GM18870 (cell line): Measurements from ENCODE around the gene MYRIP.

Experiments
- ATAC-seq: cut with Tn5 transposase; IDR thresholded peaks from one replicate; pipeline ENCODE4 v1.9.1; 2021; ENCODE audit warnings: moderate library complexity; ENCODE audit not compliant: unreplicated experiment

Gene MYRIP

DNA sequence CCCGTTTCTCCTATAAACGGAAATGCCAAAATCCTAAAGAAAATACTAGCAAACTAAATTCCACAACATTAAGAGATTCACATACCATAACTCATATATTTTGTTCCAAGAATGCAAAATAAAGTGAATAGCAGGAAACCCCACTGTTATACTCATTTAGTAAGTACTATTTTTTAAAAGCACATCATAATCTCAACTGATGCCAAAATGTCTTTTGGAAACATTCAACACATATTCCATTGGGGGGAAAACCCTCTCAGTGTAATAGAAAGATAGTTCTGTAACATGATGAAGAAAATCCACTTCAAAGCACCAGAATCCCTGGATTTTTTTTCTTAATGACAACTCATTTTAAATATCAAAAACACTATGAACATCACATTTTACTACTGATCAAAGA, 407.1 kb downstream of the MYRIP start:
- no peak for ATAC-seq

DNA sequence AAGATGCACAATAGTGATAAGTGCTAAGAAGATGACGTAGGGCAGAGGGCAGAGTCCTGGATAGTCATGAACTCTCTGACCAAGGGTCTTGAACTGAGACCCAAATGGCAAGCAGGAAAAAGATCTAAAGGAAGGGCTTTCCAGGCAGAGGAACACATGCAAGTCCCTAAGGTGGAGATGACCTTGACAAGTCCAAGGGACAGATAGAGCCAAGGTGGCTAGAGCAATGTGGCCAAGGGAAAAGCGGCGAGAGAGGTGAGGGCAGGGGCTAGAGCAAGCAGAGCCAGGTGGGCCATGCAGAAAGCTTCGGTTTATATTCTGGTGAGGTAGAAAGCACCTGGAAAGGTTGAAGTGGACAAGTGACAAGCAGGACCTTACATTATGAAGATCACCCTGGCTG, 414.4 kb downstream of the MYRIP start:
- no peak for ATAC-seq

DNA sequence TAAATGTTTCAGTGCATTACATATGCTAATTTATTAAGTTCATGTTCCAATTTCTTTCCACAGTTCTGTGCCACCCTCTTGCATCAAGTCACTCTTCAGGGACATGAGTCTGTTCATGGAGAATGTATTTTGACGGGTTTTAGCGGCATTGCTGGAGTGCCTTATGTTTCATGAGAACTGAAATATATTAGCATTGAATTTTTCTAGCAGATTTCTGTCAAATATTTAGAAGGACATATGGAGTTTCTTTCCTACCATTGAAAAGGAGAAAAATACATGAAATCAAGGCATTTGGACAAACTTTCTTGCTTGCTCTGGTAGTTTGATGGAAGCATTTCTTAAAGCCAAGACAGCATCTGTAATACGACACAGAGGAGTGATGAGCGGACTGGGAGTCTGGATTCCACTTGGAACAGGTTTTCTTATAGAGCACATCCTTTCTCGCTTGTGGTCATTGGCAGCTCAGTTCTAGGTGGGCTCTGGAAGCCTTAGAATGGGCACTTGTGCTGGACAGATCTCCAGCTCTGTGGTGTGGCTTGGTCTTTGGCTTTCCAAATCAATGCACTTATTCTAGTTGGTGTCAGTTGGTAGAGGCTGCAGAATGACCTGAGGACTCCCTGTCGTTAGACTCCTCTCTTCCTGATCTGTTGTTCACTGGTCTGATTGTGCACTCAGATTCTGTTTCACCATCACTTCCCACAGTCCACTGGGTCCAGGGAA, 415.5 kb downstream of the MYRIP start:
- no peak for ATAC-seq

- no peak for ATAC-seq
These were observed 417.2 kb downstream of the MYRIP start for GRCh38 chr3:40226636-40227035.

DNA sequence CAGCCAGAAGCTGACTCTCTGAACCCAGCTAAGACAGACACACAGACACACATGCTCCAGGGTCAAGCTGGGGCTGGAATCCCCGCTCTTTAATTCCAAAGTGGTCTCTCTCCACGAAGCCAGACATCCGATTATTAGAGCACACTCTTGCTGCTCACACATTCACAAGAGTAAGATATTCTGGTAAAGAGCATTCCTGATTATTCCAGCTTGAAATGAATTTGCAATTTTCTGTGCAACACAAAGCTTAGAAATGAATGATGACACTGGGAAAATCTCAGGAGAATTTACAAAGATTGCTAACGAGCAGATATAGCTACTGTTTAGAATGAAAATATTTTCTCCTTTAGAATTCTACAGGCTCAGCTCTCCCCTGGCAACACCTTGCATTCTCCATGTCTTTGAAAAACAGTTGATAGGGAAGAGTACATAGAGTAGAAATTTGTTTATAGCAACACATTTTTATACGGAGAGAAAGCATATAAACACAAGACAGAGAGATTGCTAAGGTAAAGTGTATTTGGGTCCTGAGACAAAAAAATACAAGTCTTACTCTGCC, 419.5 kb downstream of the MYRIP start:
- ATAC-seq = no peak

DNA sequence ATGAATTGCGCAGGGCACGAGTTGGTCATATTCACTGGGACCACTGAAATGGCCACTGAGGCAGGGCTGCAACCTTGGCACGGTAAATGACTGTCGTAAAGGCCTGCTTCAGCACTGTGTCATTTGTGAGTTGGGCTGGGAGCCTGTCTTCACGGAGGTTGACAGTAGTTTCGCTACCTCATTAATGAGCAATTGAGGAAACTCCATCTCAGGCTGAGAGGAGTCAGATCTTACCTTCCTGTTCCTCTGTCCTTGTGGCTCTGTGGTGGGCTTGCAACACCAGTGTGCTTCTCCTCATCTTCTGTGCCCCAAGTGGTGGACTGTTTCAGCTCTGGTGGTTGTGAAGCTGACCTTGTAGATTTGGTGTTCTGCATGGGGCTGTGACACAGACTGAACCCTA, 420.0 kb downstream of the MYRIP start:
- no peak for ATAC-seq

DNA sequence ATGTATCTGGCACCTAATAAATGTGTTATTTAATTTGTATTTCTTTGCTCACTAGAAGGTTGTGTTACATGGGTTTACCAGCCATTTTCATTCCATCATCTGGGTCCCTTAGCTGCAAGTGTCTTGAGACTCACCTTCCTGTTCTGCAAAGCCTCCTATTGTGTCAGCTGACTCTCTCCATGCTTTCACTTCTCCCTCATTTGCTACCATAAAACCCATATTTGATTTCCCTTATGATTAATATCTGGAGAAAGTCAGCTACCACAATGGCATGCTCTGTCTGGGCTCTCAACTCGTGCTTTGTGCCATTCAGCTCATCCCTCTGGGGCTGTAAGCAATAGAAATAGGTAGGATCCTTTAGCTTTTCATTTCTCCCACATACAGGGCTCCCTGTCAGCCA, 420.6 kb downstream of the MYRIP start:
- ATAC-seq = no peak

- ATAC-seq = no peak
These were observed 421.0 kb downstream of the MYRIP start for GRCh38 chr3:40230382-40230781.

GRCh38 chr3:40232626-40233025, 423.2 kb downstream of the MYRIP start:
- ATAC-seq = no peak

GRCh38 chr3:40237159-40237558, 427.8 kb downstream of the MYRIP start:
- no peak for ATAC-seq

GRCh38 chr3:40237889-40238571, 428.6 kb downstream of the MYRIP start:
- ATAC-seq = no peak

- ATAC-seq = no peak
These were observed 431.5 kb downstream of the MYRIP start for GRCh38 chr3:40240921-40241320.

DNA sequence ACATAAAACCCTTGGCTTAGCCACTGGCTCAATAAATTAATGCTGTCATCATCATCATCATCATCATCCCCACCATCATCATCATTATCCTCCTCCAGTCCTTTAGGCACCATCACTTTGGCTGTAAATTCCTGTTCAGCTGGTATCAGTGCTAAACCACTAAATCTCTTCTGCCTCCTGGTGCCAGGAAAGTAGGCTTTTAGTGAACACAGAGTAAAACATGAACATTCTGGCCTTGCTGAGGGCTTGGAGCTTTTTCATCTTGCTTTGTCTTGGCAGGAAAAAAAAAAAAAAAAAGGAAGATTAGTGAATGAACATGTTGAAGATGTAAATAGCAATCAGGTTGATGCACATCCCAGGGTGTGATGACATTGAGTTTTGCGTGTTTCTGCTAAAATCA, 432.8 kb downstream of the MYRIP start:
- ATAC-seq = no peak

DNA sequence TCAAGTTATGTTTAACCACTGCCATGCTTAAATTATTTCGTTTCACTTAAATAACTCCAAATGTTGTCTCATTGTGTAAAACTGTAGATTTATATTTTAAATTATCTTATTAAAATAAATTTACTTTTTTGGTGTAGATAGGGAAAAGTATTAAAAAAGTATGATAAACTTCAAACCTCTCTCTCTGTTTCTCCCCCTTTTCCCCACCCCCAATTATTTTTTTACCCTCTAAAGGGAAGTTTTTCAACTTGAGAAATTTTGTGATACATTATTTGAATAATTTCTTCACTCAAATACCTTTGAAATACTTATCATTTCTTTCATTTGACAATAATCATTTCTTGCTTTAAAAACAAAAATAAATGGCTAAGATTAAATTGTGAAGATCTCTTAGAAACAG, 433.2 kb downstream of the MYRIP start:
- ATAC-seq = no peak

DNA sequence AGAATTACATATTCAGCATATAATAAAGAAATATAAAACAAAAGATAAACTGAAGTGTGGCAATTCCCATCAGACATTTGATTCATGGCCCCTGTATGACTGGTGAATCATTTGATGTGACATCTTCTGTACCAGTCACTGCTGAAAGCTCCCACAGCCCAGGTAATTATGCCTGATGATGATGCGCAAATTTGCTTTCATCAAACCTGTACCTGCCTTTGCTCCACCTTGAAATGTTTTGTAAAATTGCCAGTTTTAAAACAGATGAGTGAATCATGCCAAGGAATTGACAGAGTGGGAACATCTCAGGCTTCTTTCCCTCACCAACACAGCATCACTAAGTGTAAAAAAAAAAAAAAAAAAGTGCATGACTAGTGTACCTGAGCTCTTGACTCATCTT, 433.6 kb downstream of the MYRIP start:
- no peak for ATAC-seq

GRCh38 chr3:40247714-40248454, 438.5 kb downstream of the MYRIP start:
- ATAC-seq = no peak

GRCh38 chr3:40248591-40248990, 439.2 kb downstream of the MYRIP start:
- no peak for ATAC-seq

DNA sequence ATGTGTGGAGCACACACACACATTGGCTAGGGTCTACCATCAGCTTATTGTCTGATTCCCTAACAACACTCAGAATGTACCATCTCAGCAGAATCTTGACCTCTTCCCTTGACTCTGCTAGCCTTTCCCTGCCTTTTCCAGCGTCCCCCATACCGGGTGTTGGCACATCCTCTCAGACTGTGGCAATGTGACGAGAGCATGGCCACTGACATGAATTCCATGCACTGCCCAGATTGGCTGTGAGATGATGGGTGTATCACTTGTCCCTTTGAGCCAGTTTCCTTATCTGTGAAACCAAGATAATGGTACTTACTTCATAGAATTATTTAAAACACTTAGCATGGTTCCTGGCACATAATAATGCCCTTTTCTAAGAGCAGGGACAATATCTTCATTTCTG, 439.8 kb downstream of the MYRIP start:
- no peak for ATAC-seq

- ATAC-seq = no peak
These were observed 445.1 kb downstream of the MYRIP start for GRCh38 chr3:40254491-40254890.

- ATAC-seq = no peak
These were observed 445.5 kb downstream of the MYRIP start for GRCh38 chr3:40254891-40255290.

- ATAC-seq = no peak
These were observed 446.1 kb downstream of the MYRIP start for GRCh38 chr3:40255532-40255931.

- ATAC-seq = no peak
These were observed 448.7 kb downstream of the MYRIP start for GRCh38 chr3:40258064-40258463.
